ENCODE measurements around the gene SORCS2. TPM values are rescaled to one million over a fixed set of nuclear protein-coding genes. Genes with fewer than 3 reads are reported as not detected.

SORCS2 gene
- total and polyA plus RNA-seq, 2 donors (not counting 1 experiment from before 2014, with no cell fraction given): not detected

DNA sequence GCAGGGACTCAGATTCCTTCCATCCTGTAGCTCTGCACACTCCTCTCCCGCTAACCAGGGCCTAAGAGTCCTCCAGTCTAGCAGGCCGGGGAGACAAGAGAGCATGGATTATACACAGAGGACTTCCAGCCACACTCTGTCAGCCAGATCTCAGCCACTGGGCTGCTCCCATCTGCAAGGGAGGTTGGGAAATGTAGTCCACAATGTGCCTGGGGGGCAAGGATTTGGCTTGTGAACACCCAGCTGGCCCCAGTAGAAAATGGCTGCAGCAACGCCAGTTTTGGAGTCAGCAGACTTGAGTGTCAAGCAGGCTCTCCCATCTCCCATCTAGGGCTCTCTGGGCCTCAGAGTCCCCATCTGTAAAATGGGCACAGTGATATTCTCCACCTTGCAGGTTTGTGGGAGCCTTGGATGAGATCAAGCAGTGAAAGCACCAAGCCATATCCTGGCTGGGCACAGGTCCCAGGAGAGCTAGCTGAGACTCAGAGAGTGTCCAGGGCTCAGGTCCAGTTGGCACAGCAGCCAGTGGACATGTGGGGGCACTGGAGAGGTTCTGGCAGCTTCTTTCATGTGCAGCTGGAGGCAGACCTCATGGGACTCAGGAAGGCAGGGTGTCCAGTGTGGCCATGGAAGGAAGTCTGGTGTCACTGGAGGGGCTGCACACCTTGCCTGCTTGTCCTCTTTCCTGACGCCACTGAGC lies 227.8 kb downstream of the SORCS2 start:
- ATAC-seq (ENCODE audit: low read depth) (no peak), DNase-seq (no peak)
- ChIA-PET POLR2A (no interaction called here), CTCF (no interaction called here)
- 44% methylated on average over 1 of the region's 4 CpGs for WGBS (ENCODE audit: insufficient coverage)
- Histone ChIP-seq H4K20me1 (ENCODE audit: control insufficient read depth, insufficient read depth, low read length, poor library complexity, severe bottlenecking) (no peaks in the 10 kb centered on the region), H3K79me2 (ENCODE audit: control insufficient read depth, insufficient read depth, low read length) (no peaks in the 10 kb centered on the region), H3K27me3 (replicated peaks in 1 of 4; ENCODE audit: control extremely low read depth in 1 of 4, control insufficient read depth in 3 of 4, insufficient read depth in 4 of 4, low read length in 3 of 4) (no peaks in the 10 kb centered on the region), H3K4me3 (ENCODE audit: control extremely low read depth in 1 of 5, extremely low read depth in 1 of 5, insufficient read depth in 1 of 5, low read depth in 2 of 5, low read length in 4 of 5) (no peak overlapping the region), H3K4me1 (ENCODE audit: control insufficient read depth in 2 of 2, insufficient read depth in 2 of 2, low read length in 2 of 2) (no peaks in the 10 kb centered on the region), H3K27ac (ENCODE audit: low read length in 2 of 2) (no peak overlapping the region), H3K4me2 (replicated peaks; ENCODE audit: low read depth, low read length, poor library complexity, severe bottlenecking) (no peak overlapping the region), H3K36me3 (replicated peaks in 1 of 2; ENCODE audit: control extremely low read depth in 1 of 2, control insufficient read depth in 1 of 2, extremely low read depth in 1 of 2, insufficient read depth in 2 of 2, low read length in 1 of 2) (no peaks in the 10 kb centered on the region), H2AFZ (ENCODE audit: insufficient read depth, low read depth, low read length, poor library complexity, severe bottlenecking) (no peak overlapping the region), H3K9ac (ENCODE audit: low read length) (no peak overlapping the region), H3K9me3 (ENCODE audit: control extremely low read depth in 1 of 3, control insufficient read depth in 2 of 3, insufficient read depth in 1 of 3, low read length in 2 of 3) (peaks cover 0 to 24% (median 0%) of the 10 kb centered on the region in 3 donors)
- Mint-ChIP-seq H3K27ac (no peak overlapping the region), H3K9me3 (ENCODE audit: insufficient read depth) (peaks cover 6% of the 10 kb centered on the region), H3K4me1 (no peaks in the 10 kb centered on the region), H3K27me3 (peaks cover 6% of the 10 kb centered on the region), H3K4me3 (no peak overlapping the region)
- no peak for TF ChIP-seq EZH2 (IDR thresholded peaks at IDR 0.05; ENCODE audit: borderline replicate concordance, insufficient read depth, low read depth, low read length, poor library complexity, severe bottlenecking)
- TF ChIP-seq, protein P1, sequence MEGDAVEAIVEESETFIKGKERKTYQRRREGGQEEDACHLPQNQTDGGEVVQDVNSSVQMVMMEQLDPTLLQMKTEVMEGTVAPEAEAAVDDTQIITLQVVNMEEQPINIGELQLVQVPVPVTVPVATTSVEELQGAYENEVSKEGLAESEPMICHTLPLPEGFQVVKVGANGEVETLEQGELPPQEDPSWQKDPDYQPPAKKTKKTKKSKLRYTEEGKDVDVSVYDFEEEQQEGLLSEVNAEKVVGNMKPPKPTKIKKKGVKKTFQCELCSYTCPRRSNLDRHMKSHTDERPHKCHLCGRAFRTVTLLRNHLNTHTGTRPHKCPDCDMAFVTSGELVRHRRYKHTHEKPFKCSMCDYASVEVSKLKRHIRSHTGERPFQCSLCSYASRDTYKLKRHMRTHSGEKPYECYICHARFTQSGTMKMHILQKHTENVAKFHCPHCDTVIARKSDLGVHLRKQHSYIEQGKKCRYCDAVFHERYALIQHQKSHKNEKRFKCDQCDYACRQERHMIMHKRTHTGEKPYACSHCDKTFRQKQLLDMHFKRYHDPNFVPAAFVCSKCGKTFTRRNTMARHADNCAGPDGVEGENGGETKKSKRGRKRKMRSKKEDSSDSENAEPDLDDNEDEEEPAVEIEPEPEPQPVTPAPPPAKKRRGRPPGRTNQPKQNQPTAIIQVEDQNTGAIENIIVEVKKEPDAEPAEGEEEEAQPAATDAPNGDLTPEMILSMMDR (IDR thresholded peaks at IDR 0.05): no peak
- intact Hi-C loops (cut with micrococcal nuclease): no loop called here

DNA sequence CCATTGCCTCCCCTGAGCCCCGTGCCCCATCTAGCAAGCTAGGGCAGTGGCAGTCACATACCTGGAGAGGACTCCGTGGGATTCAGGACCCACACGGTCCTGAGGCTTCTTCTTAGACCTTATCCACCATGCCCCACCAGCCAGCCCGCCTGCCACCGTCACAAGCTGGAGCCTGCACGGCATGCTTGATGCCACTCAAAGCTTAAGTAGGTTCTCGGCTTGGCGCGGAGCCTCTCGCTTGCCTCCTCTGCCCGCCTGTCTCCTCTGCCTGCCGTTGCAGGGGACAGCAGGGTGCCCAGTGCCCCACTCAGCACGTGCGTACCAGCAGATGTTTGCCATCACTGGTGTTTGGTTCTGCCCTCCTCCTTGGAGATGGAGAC lies 228.3 kb downstream of the SORCS2 start:
- no peaks in the 10 kb centered on the region for H3K4me1 Mint-ChIP-seq
- peaks cover 4% of the 10 kb centered on the region for H3K27me3 Mint-ChIP-seq
- Histone ChIP-seq H3K4me3 (ENCODE audit: control extremely low read depth in 1 of 5, extremely low read depth in 1 of 5, insufficient read depth in 1 of 5, low read depth in 2 of 5, low read length in 4 of 5) (no peak overlapping the region), H3K36me3 (replicated peaks in 1 of 2; ENCODE audit: control extremely low read depth in 1 of 2, control insufficient read depth in 1 of 2, extremely low read depth in 1 of 2, insufficient read depth in 2 of 2, low read length in 1 of 2) (no peaks in the 10 kb centered on the region), H3K4me1 (ENCODE audit: control insufficient read depth in 2 of 2, insufficient read depth in 2 of 2, low read length in 2 of 2) (no peaks in the 10 kb centered on the region), H3K9me3 (ENCODE audit: control extremely low read depth in 1 of 3, control insufficient read depth in 2 of 3, insufficient read depth in 1 of 3, low read length in 2 of 3) (peaks cover 0 to 24% (median 0%) of the 10 kb centered on the region in 3 donors), H3K27me3 (replicated peaks in 1 of 4; ENCODE audit: control extremely low read depth in 1 of 4, control insufficient read depth in 3 of 4, insufficient read depth in 4 of 4, low read length in 3 of 4) (no peaks in the 10 kb centered on the region), H3K79me2 (ENCODE audit: control insufficient read depth, insufficient read depth, low read length) (no peaks in the 10 kb centered on the region), H3K27ac (ENCODE audit: low read length in 2 of 2) (no peak overlapping the region), H3K9ac (ENCODE audit: low read length) (no peak overlapping the region), H4K20me1 (ENCODE audit: control insufficient read depth, insufficient read depth, low read length, poor library complexity, severe bottlenecking) (no peaks in the 10 kb centered on the region), H3K4me2 (replicated peaks; ENCODE audit: low read depth, low read length, poor library complexity, severe bottlenecking) (no peak overlapping the region), H2AFZ (ENCODE audit: insufficient read depth, low read depth, low read length, poor library complexity, severe bottlenecking) (no peak overlapping the region)
- ATAC-seq (ENCODE audit: low read depth) (no peak), DNase-seq (no peak)
- intact Hi-C loops (cut with micrococcal nuclease): no loop called here
- CTCF ChIA-PET: no interaction called here
- H3K9me3 Mint-ChIP-seq (ENCODE audit: insufficient read depth): peaks cover 5% of the 10 kb centered on the region
- WGBS (ENCODE audit: insufficient coverage): 81% methylated on average over 12 of the region's 14 CpGs
- H3K27ac Mint-ChIP-seq: no peak overlapping the region
- no peak for TF ChIP-seq EZH2 (IDR thresholded peaks at IDR 0.05; ENCODE audit: borderline replicate concordance, insufficient read depth, low read depth, low read length, poor library complexity, severe bottlenecking)
- TF ChIP-seq, protein P1 (IDR thresholded peaks at IDR 0.05): no peak
- POLR2A ChIA-PET: no interaction called here
- no peak overlapping the region for H3K4me3 Mint-ChIP-seq
